HG03432 (cell line): ENCODE measurements around the gene CENPX.

Experiments used
- ATAC-seq: cut with Tn5 transposase; IDR thresholded peaks from one replicate; pipeline ENCODE4 v1.9.1; 2021; ENCODE audit warnings: mild to moderate bottlenecking, moderate library complexity; ENCODE audit not compliant: unreplicated experiment

Gene CENPX

GRCh38 chr17:82055023-82055964 lies 32.6 kb upstream of the CENPX start:
- no peak for ATAC-seq

- no peak for ATAC-seq
Measured at GRCh38 chr17:82054351-82055022, 31.8 kb upstream of the CENPX start.

- ATAC-seq, result no peak
Measured at GRCh38 chr17:82053556-82054263, 31.0 kb upstream of the CENPX start.

- ATAC-seq, result no peak
Measured at GRCh38 chr17:82053130-82053529, 30.5 kb upstream of the CENPX start.

- no peak for ATAC-seq
Measured at GRCh38 chr17:82052638-82053059, 30.0 kb upstream of the CENPX start.

- no peak for ATAC-seq
Measured at GRCh38 chr17:82051776-82052637, 29.3 kb upstream of the CENPX start, which contains the start of the genes GPS1 and RFNG. TSS of gene GPS1 (plus strand) at chr17:82051898. CDS start at chr17:82051932, 34 bp downstream. TSS of gene RFNG (minus strand) at chr17:82051811. CDS start at chr17:82051766, 45 bp downstream.

GRCh38 chr17:82050761-82051641 lies 28.3 kb upstream of the CENPX start:
- ATAC-seq, result no peak

- no peak for ATAC-seq
Measured at GRCh38 chr17:82050152-82050760, 27.6 kb upstream of the CENPX start.

GRCh38 chr17:82049521-82049971 lies 26.9 kb upstream of the CENPX start:
- ATAC-seq, result no peak

GRCh38 chr17:82049106-82049505 lies 26.4 kb upstream of the CENPX start:
- ATAC-seq, result no peak

GRCh38 chr17:82048571-82048971 lies 25.9 kb upstream of the CENPX start:
- ATAC-seq, result no peak

- ATAC-seq, result no peak
Measured at GRCh38 chr17:82047914-82048570, 25.4 kb upstream of the CENPX start.

GRCh38 chr17:82047379-82047778 lies 24.7 kb upstream of the CENPX start:
- ATAC-seq, result no peak

GRCh38 chr17:82046903-82047302 lies 24.2 kb upstream of the CENPX start:
- ATAC-seq, result no peak

- no peak for ATAC-seq
Measured at GRCh38 chr17:82045936-82046484, 23.3 kb upstream of the CENPX start.

- ATAC-seq, result no peak
Measured at GRCh38 chr17:82043507-82043906, 20.8 kb upstream of the CENPX start.

- no peak for ATAC-seq
Measured at GRCh38 chr17:82042649-82043048, 20.0 kb upstream of the CENPX start.
